ENCODE data around the gene MAST2. TPM values are rescaled to one million over a fixed set of nuclear protein-coding genes. Genes with fewer than 3 reads are reported as not detected.

The MAST2 gene
- total RNA-seq, 1 experiment from 2014 or later, result 38.4 TPM

- DNase-seq (ENCODE audit: low spot score), result no peak
- no peak overlapping the region for H3K4me3 ChIP-seq (ENCODE audit: low read depth, low read length, poor library complexity, severe bottlenecking)
- intact Hi-C loops (cut with micrococcal nuclease; ENCODE audit: unreplicated experiment), result no loop called here
- CTCF ChIA-PET, result no interaction called here
- H3K36me3 ChIP-seq (ENCODE audit: insufficient read depth, low read length, poor library complexity, severe bottlenecking), result no peaks in the 10 kb centered on the region
- H3K27ac ChIP-seq (ENCODE audit: low read depth, low read length, poor library complexity, severe bottlenecking), result no peak overlapping the region
- POLR2A ChIA-PET (ENCODE audit: low non-redundant PET), result no interaction called here
- H3K9me3 ChIP-seq (ENCODE audit: low read depth, low read length, poor library complexity, severe bottlenecking), result no peaks in the 10 kb centered on the region
- no peaks in the 10 kb centered on the region for H3K4me1 ChIP-seq (ENCODE audit: insufficient read depth, low read length, poor library complexity, severe bottlenecking)
- no peaks in the 10 kb centered on the region for H3K27me3 ChIP-seq (replicated peaks; ENCODE audit: insufficient read depth, low read depth, low read length, poor library complexity)
- no TSS peak for BruUV-seq (replicated peaks)
- TF ChIP-seq EZH2 (IDR thresholded peaks at IDR 0.05; ENCODE audit: borderline replicate concordance, low read depth, low read length, poor library complexity, severe bottlenecking) (no peak), CTCF (conservative IDR thresholded peaks at IDR 0.05; ENCODE audit: low read depth, low read length) (no peak)
Observed at GRCh38 chr1:45982359-45982758, 178.9 kb downstream of the MAST2 start.

- no peak for DNase-seq (ENCODE audit: low spot score)
- no peaks in the 10 kb centered on the region for H3K27me3 ChIP-seq (replicated peaks; ENCODE audit: insufficient read depth, low read depth, low read length, poor library complexity)
- H3K9me3 ChIP-seq (ENCODE audit: low read depth, low read length, poor library complexity, severe bottlenecking), result no peaks in the 10 kb centered on the region
- no peak overlapping the region for H3K27ac ChIP-seq (ENCODE audit: low read depth, low read length, poor library complexity, severe bottlenecking)
- no peak overlapping the region for H3K4me3 ChIP-seq (ENCODE audit: low read depth, low read length, poor library complexity, severe bottlenecking)
- no peak for TF ChIP-seq CTCF (conservative IDR thresholded peaks at IDR 0.05; ENCODE audit: low read depth, low read length)
- no peak for TF ChIP-seq EZH2 (IDR thresholded peaks at IDR 0.05; ENCODE audit: borderline replicate concordance, low read depth, low read length, poor library complexity, severe bottlenecking)
- no peaks in the 10 kb centered on the region for H3K4me1 ChIP-seq (ENCODE audit: insufficient read depth, low read length, poor library complexity, severe bottlenecking)
- no TSS peak for BruUV-seq (replicated peaks)
- intact Hi-C loops (cut with micrococcal nuclease; ENCODE audit: unreplicated experiment), result no loop called here
- ChIA-PET CTCF (no interaction called here), POLR2A (ENCODE audit: low non-redundant PET) (interaction anchor here (0.6 kb wide), 1 partner anchor 221 kb away, joined by 3 read pairs; no protein-coding TSS in a partner anchor)
- H3K36me3 ChIP-seq (ENCODE audit: insufficient read depth, low read length, poor library complexity, severe bottlenecking), result no peaks in the 10 kb centered on the region
Observed at GRCh38 chr1:45983967-45984366, 180.6 kb downstream of the MAST2 start.

GRCh38 chr1:45987204-45987603 lies 183.8 kb downstream of the MAST2 start:
- no peak for DNase-seq (ENCODE audit: low spot score)
- CTCF ChIA-PET, result no interaction called here
- no TSS peak for BruUV-seq (replicated peaks)

More at GRCh38 chr1:45987204-45987603, 183.8 kb downstream of the MAST2 start:
- POLR2A ChIA-PET (ENCODE audit: low non-redundant PET), result no interaction called here
- Histone ChIP-seq H3K27me3 (replicated peaks; ENCODE audit: insufficient read depth, low read depth, low read length, poor library complexity) (no peaks in the 10 kb centered on the region), H3K9me3 (ENCODE audit: low read depth, low read length, poor library complexity, severe bottlenecking) (no peaks in the 10 kb centered on the region), H3K4me3 (ENCODE audit: low read depth, low read length, poor library complexity, severe bottlenecking) (no peak overlapping the region), H3K27ac (ENCODE audit: low read depth, low read length, poor library complexity, severe bottlenecking) (no peak overlapping the region), H3K4me1 (ENCODE audit: insufficient read depth, low read length, poor library complexity, severe bottlenecking) (no peaks in the 10 kb centered on the region), H3K36me3 (ENCODE audit: insufficient read depth, low read length, poor library complexity, severe bottlenecking) (no peaks in the 10 kb centered on the region)
- intact Hi-C loops (cut with micrococcal nuclease; ENCODE audit: unreplicated experiment), result no loop called here
- TF ChIP-seq CTCF (conservative IDR thresholded peaks at IDR 0.05; ENCODE audit: low read depth, low read length) (no peak), EZH2 (IDR thresholded peaks at IDR 0.05; ENCODE audit: borderline replicate concordance, low read depth, low read length, poor library complexity, severe bottlenecking) (no peak)

All from A673 (cell line).